ENCODE measurements around the gene SLC25A13.
"Not testable (repeated sequence)": the region's sequence is repeated elsewhere in the genome, so short reads cannot be mapped to it uniquely, and the experiment has no call there.

The SLC25A13 gene

GRCh38 chr7:96321658-96322372, at the start of gene SLC25A13:
SLC25A13 (minus strand) TSS chr7:96322098; CDS start chr7:96321956, 142 bp downstream.
- peak; percentile 96 for ATAC-seq
- no peak for TF ChIP-seq GLIS3 (CRISPR knock-in tag; IDR thresholded peaks at IDR 0.05)
- TF ChIP-seq PATZ1 (CRISPR knock-in tag; IDR thresholded peaks at IDR 0.05; ENCODE audit: borderline replicate concordance), result peak; percentile 76; the same call in 1 of the 2 replicates
- TF ChIP-seq ARNTL (CRISPR knock-in tag; IDR thresholded peaks at IDR 0.05; ENCODE audit: borderline replicate concordance, low read depth), result peak; percentile 53; the same call in 1 of the 2 replicates
- no peak for TF ChIP-seq ZNF70 (CRISPR knock-in tag; IDR thresholded peaks at IDR 0.05)
- TF ChIP-seq ZNF8 (CRISPR knock-in tag; IDR thresholded peaks at IDR 0.05), result no peak
- TF ChIP-seq ISL1 (CRISPR knock-in tag; IDR thresholded peaks at IDR 0.05), result no peak
- no peak for TF ChIP-seq RARB (CRISPR knock-in tag; IDR thresholded peaks at IDR 0.05)
- no peak for TF ChIP-seq PPARA (CRISPR knock-in tag; IDR thresholded peaks at IDR 0.05; ENCODE audit: borderline replicate concordance)
- TF ChIP-seq SNAI2 (CRISPR knock-in tag; IDR thresholded peaks at IDR 0.05), result 0 out of 2 replicates have a peak, but pooled peaks have one; percentile 47
- no peak for TF ChIP-seq CREB5 (CRISPR knock-in tag; IDR thresholded peaks at IDR 0.05; ENCODE audit: low read depth)
- TF ChIP-seq ZC3H10 (CRISPR knock-in tag; IDR thresholded peaks at IDR 0.05), result no peak
- no peak for TF ChIP-seq POU6F1 (CRISPR knock-in tag; IDR thresholded peaks at IDR 0.05; ENCODE audit: borderline replicate concordance, low read depth)
- no peak for TF ChIP-seq BACH2 (CRISPR knock-in tag; IDR thresholded peaks at IDR 0.05; ENCODE audit: borderline replicate concordance)
- TF ChIP-seq ESRRG (CRISPR knock-in tag; IDR thresholded peaks at IDR 0.05), result no peak
- peak; percentile 10; the same call in 1 of the 2 replicates for TF ChIP-seq TSHZ2 (CRISPR knock-in tag; IDR thresholded peaks at IDR 0.05)
- no peak for TF ChIP-seq TOX (CRISPR knock-in tag; IDR thresholded peaks at IDR 0.05; ENCODE audit: borderline replicate concordance)
- TF ChIP-seq ZFP3 (CRISPR knock-in tag; IDR thresholded peaks at IDR 0.05), result peak; percentile 70; the same call in 1 of the 2 replicates
- 0 out of 2 replicates have a peak, but pooled peaks have one; percentile 6 for TF ChIP-seq CSRNP3 (CRISPR knock-in tag; IDR thresholded peaks at IDR 0.05)
- TF ChIP-seq TCF4 (CRISPR knock-in tag; IDR thresholded peaks at IDR 0.05; ENCODE audit: borderline replicate concordance), result no peak
- TF ChIP-seq ZNF565 (CRISPR knock-in tag; conservative IDR thresholded peaks at IDR 0.05; ENCODE audit: low read depth), result no peak
- TF ChIP-seq ZFP30 (CRISPR knock-in tag; IDR thresholded peaks at IDR 0.05), result no peak
- TF ChIP-seq OSR1 (CRISPR knock-in tag; IDR thresholded peaks at IDR 0.05), result no peak
- peak; percentile 46; the same call in 1 of the 2 replicates for TF ChIP-seq CSDC2 (CRISPR knock-in tag; IDR thresholded peaks at IDR 0.05)

- ATAC-seq, result not testable (repeated sequence)
These were observed 44.0 kb upstream of the SLC25A13 start for GRCh38 chr7:96365916-96366315.

Measured in SK-N-SH treated with all-trans-retinoic acid at 6 μM for 48 hours (cell line).